Panc1 (cell line): ENCODE measurements around the gene RMND1. TPM values are rescaled to one million over a fixed set of nuclear protein-coding genes. Genes with fewer than 3 reads are reported as not detected.

Experiments used
- ATAC-seq: fragments of 200-7000 bp; cut with Tn5 transposase; 2 replicates; pipeline ENCODE4 v1.9.1; 2020; ENCODE audit warnings: mild to moderate bottlenecking, moderate library complexity
- BruUV-seq: library from RNA; stranded (reverse); fragments of 400-500 nt; replicated peaks from 2 replicates; lab custom pipeline; 2021; lab: Mats Ljungman, UMichigan
- CTCF ChIA-PET: fragments of 300-600 bp; sonication (Branson Sonifier 250); formaldehyde crosslinking; loops from one replicate; lab custom pipeline; 2022; ENCODE audit warnings: antibody characterized with exemption; lab: Charles Lee
- POLR2A ChIA-PET: fragments of 300-600 bp; sonication (Branson Sonifier 250); formaldehyde crosslinking; loops from one replicate; lab custom pipeline; 2022; ENCODE audit warnings: antibody characterized with exemption; lab: Charles Lee
- DNase-seq: peaks from one replicate; pipeline ENCODE4 v3.0.0-alpha.2; 2010; ENCODE audit warnings: low read depth, low spot score
- H3K27ac ChIP-seq: 2 replicates; pipeline ENCODE4 v1.5.1; 2011; ENCODE audit warnings: mild to moderate bottlenecking, low read length, inconsistent platforms
- H3K27me3 ChIP-seq: fragments of 200-500 bp; sonication (Bioruptor generic); 2 replicates; pipeline ENCODE4 v1.6.0; 2014; ENCODE audit warnings: low read length, inconsistent platforms; ENCODE audit not compliant: control insufficient read depth, insufficient read depth
- H3K36me3 ChIP-seq: fragments of 200-500 bp; sonication (Bioruptor generic); 2 replicates; pipeline ENCODE4 v1.5.1; 2014; ENCODE audit warnings: inconsistent platforms, mild to moderate bottlenecking, low read length, moderate library complexity; ENCODE audit not compliant: control insufficient read depth, insufficient read depth
- H3K4me1 ChIP-seq: 2 replicates; pipeline ENCODE4 v1.5.1; 2011; ENCODE audit warnings: inconsistent platforms, mild to moderate bottlenecking, low read length, moderate library complexity; ENCODE audit not compliant: control insufficient read depth, insufficient read depth
- H3K4me3 ChIP-seq, 2 experiments: 2 replicates each; pipeline ENCODE4 v1.5.1; 2011 to 2012; ENCODE audit warnings: low read depth in 2 of 2, low read length in 2 of 2, mild to moderate bottlenecking in 2 of 2, inconsistent platforms in 1 of 2, moderate library complexity in 1 of 2
- H3K9me3 ChIP-seq: fragments of 200-500 bp; sonication (Bioruptor generic); 2 replicates; pipeline ENCODE4 v1.5.1; 2014; ENCODE audit warnings: low read depth, mild to moderate bottlenecking, inconsistent platforms, low read length, moderate library complexity; ENCODE audit not compliant: control insufficient read depth, insufficient read depth
- POLR2AphosphoS5 ChIP-seq: IDR thresholded peaks from 2 replicates; pipeline ENCODE4 v1.6.1; 2012; ENCODE audit warnings: mild to moderate bottlenecking, low read depth, low read length, moderate library complexity
- SIN3A ChIP-seq: IDR thresholded peaks from 2 replicates; pipeline ENCODE4 v1.6.1; 2012; ENCODE audit warnings: low read depth, mild to moderate bottlenecking, low read length, moderate library complexity, borderline replicate concordance; ENCODE audit not compliant: insufficient read depth
- TCF7L2 ChIP-seq: IDR thresholded peaks from 2 replicates; pipeline ENCODE4 v1.6.1; 2011; ENCODE audit warnings: mild to moderate bottlenecking, low read depth, low read length, inconsistent platforms
- in situ Hi-C: cut with HindIII; loops from 2 replicates; pipeline ENCODE4 v1.10.0; 2016; ENCODE audit warnings: low sequenced_read_pairs, low pct_unique_long_range_greater_than_20kb
- intact Hi-C: fragments of 100-400 bp; cut with micrococcal nuclease; formaldehyde crosslinking; loops from one replicate; pipeline ENCODE4 v1.10.0; 2022; ENCODE audit not compliant: unreplicated experiment
- total RNA-seq: library from RNA; stranded (reverse); gene quantifications from one replicate; pipeline ENCODE4 v1.2.1, GENCODE V29; 2021; ENCODE audit not compliant: unreplicated experiment
- TF ChIP-seq, protein P1 (sequence below): fragments of 450-650 bp; IDR thresholded peaks from 2 replicates; pipeline ENCODE4 v1.5.1; 2017; ENCODE audit warnings: mild to moderate bottlenecking
- TF ChIP-seq, protein P2 (sequence below), 2 experiments: IDR thresholded peaks; 2 replicates each; pipeline ENCODE4 v1.6.1; 2011 to 2012; ENCODE audit warnings: low read depth in 2 of 2, control low read depth in 1 of 2, low read length in 1 of 2, mild to moderate bottlenecking in 1 of 2, moderate library complexity in 1 of 2; ENCODE audit not compliant: insufficient read depth in 1 of 2

Gene RMND1
- total RNA-seq, 1 experiment from 2014 or later, result 16.1 TPM

- intact Hi-C loops (no loop called here), in situ Hi-C loops (no loop called here)
- ChIA-PET CTCF (no interaction called here), POLR2A (no interaction called here)
- Histone ChIP-seq H3K27ac (no peak overlapping the region), H3K27me3 (no peaks in the 10 kb centered on the region), H3K9me3 (no peaks in the 10 kb centered on the region), H3K36me3 (peaks cover 13% of the 10 kb centered on the region), H3K4me3 (no peak overlapping the region), H3K4me1 (no peaks in the 10 kb centered on the region)
- no peak for TF ChIP-seq SIN3A
- no peak for TF ChIP-seq TCF7L2
- no peak for TF ChIP-seq POLR2AphosphoS5
- BruUV-seq, result no TSS peak
- ATAC-seq (no peak), DNase-seq (no peak)
Measured at GRCh38 chr6:151447237-151447636, 4.7 kb downstream of the RMND1 start.

DNA sequence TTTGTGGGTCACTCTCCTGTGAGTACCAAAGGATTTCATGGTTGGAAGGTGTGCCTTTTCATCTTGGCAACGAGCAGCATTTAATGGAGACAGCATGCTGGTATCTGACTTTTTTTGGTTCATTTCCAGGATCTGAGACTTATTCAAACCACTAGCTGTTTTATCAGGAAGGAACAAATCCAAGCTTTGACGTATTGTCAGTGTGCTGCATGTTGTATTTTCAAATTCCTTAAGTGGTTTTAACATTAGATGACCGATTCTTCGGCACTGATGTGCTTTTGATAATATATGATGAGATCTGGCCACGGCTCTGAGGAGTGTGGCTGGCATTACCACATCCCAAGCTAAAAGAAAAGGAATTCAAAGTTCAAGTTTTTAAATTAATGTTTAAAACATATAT is 6.4 kb downstream of the RMND1 start:
- H3K4me1 ChIP-seq, result no peaks in the 10 kb centered on the region
- TF ChIP-seq, protein P1, sequence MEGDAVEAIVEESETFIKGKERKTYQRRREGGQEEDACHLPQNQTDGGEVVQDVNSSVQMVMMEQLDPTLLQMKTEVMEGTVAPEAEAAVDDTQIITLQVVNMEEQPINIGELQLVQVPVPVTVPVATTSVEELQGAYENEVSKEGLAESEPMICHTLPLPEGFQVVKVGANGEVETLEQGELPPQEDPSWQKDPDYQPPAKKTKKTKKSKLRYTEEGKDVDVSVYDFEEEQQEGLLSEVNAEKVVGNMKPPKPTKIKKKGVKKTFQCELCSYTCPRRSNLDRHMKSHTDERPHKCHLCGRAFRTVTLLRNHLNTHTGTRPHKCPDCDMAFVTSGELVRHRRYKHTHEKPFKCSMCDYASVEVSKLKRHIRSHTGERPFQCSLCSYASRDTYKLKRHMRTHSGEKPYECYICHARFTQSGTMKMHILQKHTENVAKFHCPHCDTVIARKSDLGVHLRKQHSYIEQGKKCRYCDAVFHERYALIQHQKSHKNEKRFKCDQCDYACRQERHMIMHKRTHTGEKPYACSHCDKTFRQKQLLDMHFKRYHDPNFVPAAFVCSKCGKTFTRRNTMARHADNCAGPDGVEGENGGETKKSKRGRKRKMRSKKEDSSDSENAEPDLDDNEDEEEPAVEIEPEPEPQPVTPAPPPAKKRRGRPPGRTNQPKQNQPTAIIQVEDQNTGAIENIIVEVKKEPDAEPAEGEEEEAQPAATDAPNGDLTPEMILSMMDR, result no peak
- no peak for TF ChIP-seq TCF7L2
- POLR2A ChIA-PET, result interaction anchor here (0.6 kb wide), 1 partner anchor 935 kb away, joined by 3 read pairs; no protein-coding TSS in a partner anchor
- no peak overlapping the region for H3K27ac ChIP-seq
- H3K36me3 ChIP-seq, result peaks cover 7% of the 10 kb centered on the region; the same call in 1 of the 2 replicates
- no peaks in the 10 kb centered on the region for H3K9me3 ChIP-seq
- ATAC-seq (no peak), DNase-seq (no peak)
- intact Hi-C loops (no loop called here), in situ Hi-C loops (no loop called here)
- BruUV-seq, result no TSS peak
- no peak overlapping the region for H3K4me3 ChIP-seq
- H3K27me3 ChIP-seq, result no peaks in the 10 kb centered on the region
- CTCF ChIA-PET, result interaction anchor here (0.7 kb wide), 1 partner anchor 11 kb away, joined by 7 read pairs; no protein-coding TSS in a partner anchor

DNA sequence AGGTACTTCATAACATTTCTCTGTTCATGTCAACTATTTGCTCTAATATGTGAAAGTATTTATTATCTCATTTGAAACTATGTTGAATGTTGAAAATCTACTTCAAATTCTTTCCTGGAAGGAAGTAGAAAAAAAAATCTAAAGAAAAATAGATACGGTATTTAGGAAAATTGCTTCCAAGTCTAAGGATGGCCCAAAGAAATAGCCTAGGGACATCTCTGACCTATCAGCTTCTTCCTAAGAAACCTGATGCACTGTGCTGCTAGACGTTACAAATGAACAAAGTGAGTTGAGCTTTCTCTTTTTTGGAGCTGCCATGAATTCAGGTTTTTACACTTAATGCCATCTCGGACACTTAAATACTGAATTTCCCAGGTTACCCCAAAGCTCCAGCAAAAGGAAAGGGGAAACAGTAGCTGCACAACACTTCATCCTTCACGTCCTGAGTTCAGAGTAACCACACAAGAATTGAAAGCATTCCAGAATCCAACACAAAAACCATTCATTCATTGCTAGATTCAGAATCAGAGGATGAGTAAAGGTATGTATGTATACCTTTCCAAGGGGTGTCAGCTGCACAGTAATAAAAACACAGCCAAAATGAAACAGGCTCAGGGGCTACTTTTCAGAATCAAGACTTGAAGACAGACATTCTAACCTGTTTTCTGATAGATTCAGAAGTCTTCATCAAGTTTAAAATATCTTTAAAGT is 7.9 kb downstream of the RMND1 start:
- H3K27me3 ChIP-seq, result no peaks in the 10 kb centered on the region
- H3K4me3 ChIP-seq, result no peak overlapping the region
- no peaks in the 10 kb centered on the region for H3K4me1 ChIP-seq
- no peak for DNase-seq
- POLR2A ChIA-PET, result no interaction called here
- ATAC-seq, result no peak
- intact Hi-C loops, result no loop called here
- TF ChIP-seq, protein P2, sequence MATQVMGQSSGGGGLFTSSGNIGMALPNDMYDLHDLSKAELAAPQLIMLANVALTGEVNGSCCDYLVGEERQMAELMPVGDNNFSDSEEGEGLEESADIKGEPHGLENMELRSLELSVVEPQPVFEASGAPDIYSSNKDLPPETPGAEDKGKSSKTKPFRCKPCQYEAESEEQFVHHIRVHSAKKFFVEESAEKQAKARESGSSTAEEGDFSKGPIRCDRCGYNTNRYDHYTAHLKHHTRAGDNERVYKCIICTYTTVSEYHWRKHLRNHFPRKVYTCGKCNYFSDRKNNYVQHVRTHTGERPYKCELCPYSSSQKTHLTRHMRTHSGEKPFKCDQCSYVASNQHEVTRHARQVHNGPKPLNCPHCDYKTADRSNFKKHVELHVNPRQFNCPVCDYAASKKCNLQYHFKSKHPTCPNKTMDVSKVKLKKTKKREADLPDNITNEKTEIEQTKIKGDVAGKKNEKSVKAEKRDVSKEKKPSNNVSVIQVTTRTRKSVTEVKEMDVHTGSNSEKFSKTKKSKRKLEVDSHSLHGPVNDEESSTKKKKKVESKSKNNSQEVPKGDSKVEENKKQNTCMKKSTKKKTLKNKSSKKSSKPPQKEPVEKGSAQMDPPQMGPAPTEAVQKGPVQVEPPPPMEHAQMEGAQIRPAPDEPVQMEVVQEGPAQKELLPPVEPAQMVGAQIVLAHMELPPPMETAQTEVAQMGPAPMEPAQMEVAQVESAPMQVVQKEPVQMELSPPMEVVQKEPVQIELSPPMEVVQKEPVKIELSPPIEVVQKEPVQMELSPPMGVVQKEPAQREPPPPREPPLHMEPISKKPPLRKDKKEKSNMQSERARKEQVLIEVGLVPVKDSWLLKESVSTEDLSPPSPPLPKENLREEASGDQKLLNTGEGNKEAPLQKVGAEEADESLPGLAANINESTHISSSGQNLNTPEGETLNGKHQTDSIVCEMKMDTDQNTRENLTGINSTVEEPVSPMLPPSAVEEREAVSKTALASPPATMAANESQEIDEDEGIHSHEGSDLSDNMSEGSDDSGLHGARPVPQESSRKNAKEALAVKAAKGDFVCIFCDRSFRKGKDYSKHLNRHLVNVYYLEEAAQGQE (IDR thresholded peaks at IDR 0.05; ENCODE audit: insufficient read depth in 1 of 2, low read depth in 2 of 2, low read length in 1 of 2), result no peak
- TF ChIP-seq SIN3A, result no peak
- TF ChIP-seq TCF7L2, result no peak
- no peak for TF ChIP-seq POLR2AphosphoS5
- TF ChIP-seq, protein P1, result no peak
- CTCF ChIA-PET, result no interaction called here
- BruUV-seq, result no TSS peak
- H3K9me3 ChIP-seq, result no peaks in the 10 kb centered on the region
- peaks cover 7% of the 10 kb centered on the region; the same call in 1 of the 2 replicates for H3K36me3 ChIP-seq
- in situ Hi-C loops, result no loop called here
- no peak overlapping the region for H3K27ac ChIP-seq
